ENCODE measurements around the gene ASIC2.
A peak's percentile ranks its signal among the peaks of the same experiment; 100 is the strongest.
"Not testable (repeated sequence)": the region's sequence is repeated elsewhere in the genome, so short reads cannot be mapped to it uniquely, and the experiment has no call there.

The ASIC2 gene

DNA sequence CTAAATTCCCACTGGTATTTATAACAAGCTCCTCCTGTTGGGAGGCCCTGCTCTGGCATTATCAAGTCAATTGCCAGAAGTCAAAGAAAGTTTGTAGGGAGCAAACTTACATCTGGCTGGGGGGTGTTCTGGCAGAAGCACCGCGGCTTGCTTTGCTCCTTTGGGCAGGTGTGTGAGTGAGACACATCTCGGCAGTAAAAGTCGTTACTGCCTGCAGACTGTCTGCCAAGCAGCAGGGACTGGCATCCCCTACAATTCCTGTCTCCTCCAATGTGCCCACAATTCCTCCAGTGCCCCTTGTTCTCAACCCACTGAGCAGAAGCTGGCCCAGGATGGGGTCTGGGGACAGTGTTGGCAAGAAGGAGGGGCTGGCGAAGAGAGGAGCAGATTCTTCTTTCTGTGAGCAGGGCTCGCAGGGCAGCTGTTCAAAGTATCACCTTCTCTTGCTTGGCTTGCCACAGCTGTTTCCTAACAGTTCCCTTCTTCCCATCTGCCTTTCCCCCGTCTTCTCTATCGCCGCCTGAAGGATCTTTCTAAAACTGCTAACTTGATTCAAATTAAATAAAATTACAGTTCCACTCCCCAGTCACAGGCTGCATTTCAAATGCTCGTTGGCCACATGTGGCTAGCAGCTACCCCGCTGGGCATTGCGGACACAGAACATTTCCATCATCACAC is 271.2 kb downstream of the ASIC2 start:
- DNase-seq (ENCODE audit: low read depth): no peak

DNA sequence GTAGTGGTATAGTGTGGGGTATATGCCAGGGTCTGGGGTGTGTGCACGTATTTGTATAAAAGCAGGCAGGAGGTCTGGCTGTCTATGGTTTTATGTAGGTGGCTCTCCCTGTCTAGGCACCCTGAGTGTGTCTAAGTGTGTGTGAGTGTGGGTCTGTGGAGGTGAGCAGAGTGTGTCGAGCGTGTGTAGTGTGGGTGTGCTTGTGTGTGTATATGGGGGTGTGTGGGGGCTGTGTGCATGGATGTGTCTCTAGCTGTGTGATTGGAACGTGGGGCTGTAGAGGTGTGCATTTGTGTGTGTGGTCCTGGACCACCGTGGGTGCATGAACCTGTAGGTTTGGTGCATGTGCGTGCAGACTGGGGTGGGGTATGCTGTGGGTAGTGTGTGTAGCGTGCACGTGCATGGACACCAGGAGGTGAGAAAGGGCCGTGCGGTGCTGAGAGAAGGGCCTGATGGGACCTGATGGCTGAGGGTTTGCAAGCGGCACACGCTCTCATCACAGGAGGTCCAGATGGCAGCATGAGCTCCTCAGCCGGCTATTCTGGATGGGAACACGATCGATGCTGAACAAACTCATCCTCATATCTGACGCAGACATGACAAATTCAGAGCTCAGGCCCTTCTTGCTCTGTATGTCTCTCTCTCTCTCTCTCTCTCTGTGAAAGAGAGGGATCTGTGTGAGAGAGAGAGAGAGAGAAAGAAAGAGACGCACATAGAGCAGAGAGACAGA is 273.8 kb downstream of the ASIC2 start:
- DNase-seq (ENCODE audit: low read depth): no peak

GRCh38 chr17:33017366-33017765 is 275.7 kb downstream of the ASIC2 start:
- DNase-seq (ENCODE audit: low read depth): no peak

DNA sequence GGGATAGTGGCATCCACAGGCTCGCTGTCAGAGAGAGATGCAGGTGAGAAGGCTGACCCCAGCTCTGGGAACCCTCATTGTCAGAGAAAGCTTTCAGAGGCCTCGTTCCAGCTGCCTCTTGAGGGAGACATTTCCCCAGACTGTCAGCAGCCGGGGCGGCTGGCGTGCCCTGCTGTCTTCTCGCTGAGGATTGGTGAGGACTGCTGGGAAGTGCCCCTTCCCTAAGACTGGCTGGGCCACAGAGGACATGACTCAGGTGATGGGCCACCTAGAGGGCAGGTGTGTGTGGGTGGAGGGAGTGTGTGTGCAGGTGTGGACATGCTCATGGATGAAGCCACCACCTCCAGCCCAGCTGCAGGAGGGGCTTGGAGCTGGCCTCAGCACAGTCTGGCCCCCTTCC is 276.2 kb downstream of the ASIC2 start:
- DNase-seq (ENCODE audit: low read depth): no peak

DNA sequence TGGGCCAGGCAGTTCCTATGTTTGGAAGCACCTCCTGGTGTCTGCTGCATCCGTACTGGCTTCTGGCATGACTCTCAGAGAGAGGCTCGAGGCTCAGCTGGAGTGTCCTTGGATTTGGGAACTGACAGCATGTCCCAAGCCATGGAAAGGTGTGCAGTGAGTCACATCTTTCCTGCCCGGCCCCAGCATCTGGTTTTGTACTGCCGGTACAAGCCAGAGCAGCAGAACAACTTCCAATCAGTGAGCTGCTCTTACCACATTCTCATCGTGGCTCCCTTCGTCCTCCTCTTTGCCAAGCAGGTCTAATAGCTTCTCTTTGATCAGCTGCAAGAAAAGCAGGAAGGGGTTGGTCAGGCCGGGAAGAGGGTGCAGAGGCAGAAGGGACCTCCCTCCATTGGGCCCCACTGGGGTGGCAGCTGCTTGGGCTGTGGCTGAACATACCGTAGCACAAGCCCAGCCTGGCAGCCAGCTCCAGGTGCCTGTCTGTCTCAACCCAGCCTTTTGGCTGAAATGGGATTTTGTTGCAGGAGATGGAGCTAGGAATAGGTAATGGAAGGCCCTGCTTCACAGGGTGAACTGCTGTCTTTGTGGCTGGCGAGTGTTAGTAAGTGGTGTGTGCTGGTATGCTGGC is 277.3 kb downstream of the ASIC2 start:
- no peak for DNase-seq (ENCODE audit: low read depth)

- DNase-seq (ENCODE audit: low read depth): no peak
These were observed 278.3 kb downstream of the ASIC2 start for GRCh38 chr17:33014751-33015150.

DNA sequence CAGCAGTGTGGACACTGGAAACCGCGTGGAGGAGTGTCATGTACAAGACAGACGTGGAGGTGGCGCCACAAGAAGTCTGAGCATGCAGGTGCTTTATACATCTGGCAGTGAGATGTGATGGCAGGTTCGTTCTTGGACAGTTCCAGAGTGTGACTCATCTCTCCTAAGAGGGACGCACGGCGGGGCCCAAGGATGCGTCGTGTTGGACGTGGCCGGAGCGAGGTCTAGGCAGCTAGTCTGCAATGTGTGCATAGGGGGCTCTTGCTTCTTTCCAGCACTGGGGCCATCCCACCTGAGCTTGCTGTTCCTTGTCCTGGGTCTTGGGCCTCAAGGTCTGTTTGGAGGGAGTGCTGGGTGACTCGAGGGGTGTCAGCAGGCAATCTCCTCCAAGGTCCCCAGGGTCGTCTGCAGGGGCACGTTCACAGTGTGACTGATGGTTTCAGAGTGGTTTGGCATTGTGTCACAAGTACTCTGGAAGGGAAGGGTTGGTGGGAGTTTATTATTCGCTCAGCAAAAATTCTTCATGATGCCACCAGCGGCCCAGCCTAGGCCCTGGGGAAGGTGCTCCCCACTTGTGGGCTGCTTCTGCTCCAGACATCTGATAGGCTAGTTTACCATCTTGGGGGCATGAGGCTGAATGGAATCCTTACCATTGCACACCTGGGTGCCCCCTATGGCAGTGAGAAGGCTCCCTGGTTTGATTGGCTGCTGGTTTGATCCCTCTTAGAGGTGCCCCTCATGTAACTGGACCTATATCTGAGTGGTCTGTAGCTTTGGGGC is 279.3 kb downstream of the ASIC2 start:
- DNase-seq (ENCODE audit: low read depth): no peak

GRCh38 chr17:33012522-33013033 is 280.5 kb downstream of the ASIC2 start:
- no peak for DNase-seq (ENCODE audit: low read depth)

DNA sequence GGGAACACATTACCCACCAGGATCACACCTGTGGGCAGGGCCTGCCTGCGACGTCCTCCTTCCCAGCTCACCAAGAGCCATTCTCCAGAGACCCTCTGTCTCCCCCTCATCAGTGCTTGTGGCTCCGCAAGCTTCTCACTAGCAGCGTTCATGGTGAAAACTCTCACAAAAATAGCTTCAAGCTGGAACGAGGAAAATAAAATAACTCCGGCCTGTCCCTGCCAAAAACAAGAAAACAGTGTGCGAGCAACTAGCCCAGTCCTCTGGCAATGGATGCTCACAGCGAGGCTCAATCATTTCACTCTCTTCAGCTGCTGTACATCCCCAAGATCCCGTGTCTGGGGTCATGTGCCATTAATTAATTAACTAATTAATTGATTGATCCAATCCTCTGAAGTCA is 283.5 kb downstream of the ASIC2 start:
- DNase-seq (ENCODE audit: low read depth): no peak

DNA sequence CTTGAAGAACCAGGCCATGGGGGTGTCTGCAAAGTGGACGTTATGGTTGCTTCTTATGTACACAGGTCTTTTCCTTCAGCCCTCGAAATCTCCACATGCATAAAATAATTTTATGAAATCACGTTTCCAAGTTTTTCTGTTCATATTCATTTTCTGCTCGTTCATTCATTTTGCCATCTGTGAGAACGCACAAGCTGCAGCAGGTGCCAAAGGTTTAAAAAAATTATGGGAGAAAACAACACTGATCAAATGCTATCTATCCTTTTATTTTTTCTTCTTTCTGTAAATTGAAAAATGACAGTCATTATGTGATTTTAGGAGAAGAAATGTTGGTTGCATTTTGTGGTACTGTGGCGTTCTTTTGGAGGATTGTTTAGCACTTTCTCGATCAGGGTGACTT is 285.9 kb downstream of the ASIC2 start:
- DNase-seq (ENCODE audit: low read depth): no peak

GRCh38 chr17:33002246-33002645 is 290.8 kb downstream of the ASIC2 start:
- DNase-seq (ENCODE audit: low read depth): no peak

DNA sequence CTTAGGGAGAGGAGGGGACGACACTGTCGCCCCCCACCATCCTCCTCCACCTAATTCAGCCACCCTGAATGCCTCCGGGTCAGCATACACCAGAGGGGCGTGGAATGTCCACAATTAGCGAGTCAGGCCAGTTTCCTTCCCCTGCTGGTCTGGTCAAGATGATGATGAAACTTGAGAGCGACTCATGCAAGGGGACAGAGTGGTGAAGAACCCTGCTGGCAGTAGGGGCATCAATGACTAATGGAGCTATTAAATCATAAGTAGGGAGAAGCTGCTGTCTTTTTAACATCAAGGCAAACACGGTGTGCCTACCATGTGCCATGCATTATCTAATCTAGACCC is 294.2 kb downstream of the ASIC2 start:
- no peak for DNase-seq (ENCODE audit: low read depth)

DNA sequence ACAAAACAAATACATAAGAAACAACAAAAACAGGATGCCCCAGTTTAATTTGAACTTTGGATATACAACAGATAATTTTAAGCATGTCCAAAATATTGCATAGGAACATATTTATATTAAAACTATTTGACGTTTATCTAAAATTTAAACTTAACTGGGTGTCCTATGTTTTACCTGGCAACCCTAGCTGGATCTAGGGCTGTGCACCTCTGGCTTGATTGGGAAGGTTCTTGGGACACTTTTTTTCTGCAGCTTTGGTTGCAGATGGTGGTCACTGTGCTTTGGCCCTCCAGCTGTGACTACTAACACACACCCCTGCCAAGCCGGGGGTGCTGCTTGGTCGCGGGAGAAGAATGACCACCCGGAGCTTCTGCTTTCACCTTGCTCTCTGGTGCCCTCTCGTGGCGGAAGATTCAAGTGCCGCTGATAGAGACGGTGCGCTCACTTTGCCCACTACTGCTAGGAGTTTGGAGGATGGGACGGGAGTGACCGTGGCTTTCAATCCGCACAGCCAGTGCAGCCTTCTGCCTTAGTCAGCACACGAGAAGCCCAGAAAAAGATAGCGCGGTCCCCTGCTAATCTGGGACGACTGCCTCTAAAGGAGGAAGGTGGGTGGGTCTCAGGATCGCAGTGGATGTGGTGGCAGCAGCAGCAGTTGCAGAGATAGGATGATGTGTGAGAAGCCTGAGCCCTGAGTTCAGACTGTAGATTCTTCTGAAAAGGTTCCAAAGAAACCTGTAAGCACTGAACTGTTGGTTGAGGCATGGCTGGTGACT is 294.8 kb downstream of the ASIC2 start:
- peak; percentile 52 for DNase-seq (ENCODE audit: low read depth)

DNA sequence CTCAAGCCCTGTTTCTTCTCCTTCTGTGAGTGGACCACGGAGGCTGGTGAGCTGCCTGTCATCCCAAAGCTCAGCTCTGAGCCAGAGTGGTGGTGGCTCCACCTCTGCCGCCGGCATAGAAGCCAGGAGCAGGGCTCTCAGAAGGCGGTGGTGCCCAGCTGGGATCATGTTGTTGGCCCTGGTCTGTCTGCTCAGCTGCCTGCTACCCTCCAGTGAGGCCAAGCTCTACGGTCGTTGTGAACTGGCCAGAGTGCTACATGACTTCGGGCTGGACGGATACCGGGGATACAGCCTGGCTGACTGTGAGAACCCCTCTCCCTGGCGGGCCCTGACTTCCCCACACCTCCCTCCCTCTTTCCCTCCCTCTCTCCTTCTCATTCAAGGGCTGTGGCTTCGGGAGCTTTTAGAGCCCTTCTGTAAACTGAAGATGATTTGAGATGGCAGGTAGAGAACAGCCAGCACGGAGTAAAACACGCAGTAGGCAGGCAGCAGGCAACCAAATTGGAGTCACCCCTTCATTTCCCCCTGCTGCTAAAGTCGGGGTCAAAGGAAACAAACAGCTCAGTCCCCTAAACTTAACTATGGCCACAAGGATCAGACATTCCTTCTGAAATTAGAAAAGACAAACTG is 297.6 kb downstream of the ASIC2 start:
- DNase-seq (ENCODE audit: low read depth): no peak

GRCh38 chr17:32993977-32994376 is 299.1 kb downstream of the ASIC2 start:
- no peak for DNase-seq (ENCODE audit: low read depth)

GRCh38 chr17:32992321-32993033 is 300.6 kb downstream of the ASIC2 start:
- no peak for DNase-seq (ENCODE audit: low read depth)

DNA sequence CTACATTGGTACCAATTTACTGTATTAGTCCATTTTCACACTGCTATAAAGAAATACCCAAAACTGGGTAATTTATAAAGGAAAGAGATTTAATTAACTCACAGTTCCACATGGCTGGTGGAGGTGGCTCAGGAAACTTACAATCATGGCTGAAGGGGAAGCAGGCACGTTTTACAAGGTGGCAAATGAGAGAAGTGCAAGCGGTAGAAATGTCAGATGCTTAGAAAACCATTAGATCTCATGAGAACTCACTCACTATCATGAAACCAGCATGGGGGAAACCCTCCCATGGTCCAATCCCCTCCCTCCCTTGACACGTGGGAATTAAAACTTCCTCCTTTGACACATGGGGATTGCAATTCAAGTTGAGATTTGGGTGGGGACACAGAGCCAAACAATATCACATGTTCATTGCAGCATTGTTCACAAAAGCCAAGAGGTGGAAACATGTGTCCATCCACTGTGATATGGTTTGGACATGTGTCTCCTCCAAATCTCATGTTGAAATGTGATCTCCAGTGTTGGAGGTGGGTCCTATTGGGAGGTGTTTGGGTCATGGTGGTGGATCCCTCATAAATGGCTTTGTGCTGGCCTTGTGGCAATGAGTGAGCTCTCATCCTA is 304.5 kb downstream of the ASIC2 start:
- DNase-seq (ENCODE audit: low read depth): no peak

- DNase-seq (ENCODE audit: low read depth): not testable (repeated sequence)
These were observed 305.2 kb downstream of the ASIC2 start for GRCh38 chr17:32987868-32988267.

DNA sequence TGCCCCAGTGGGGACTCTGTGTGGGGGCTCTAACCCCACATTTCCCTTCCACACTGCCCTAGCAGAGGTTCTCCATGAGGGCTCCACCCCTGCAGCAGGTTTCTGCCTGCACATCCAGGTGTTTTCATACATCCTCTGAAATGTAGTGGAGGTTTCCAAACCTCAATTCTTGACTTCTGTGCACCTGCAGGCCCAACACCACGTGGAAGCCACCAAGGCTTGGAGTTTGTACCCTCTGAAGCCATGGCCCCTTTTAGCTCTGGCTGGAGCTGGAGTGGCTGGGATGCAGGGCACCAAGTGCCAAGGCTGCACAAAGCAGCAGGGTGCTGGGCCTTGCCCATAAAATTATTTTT is 305.7 kb downstream of the ASIC2 start:
- DNase-seq (ENCODE audit: low read depth): not testable (repeated sequence)
